LNCAP (cell line): ENCODE measurements around the gene SPIRE1.

Experiments used
- TF ChIP-seq, protein P1 (sequence below): fragments of 450-650 bp; IDR thresholded peaks from 2 replicates; pipeline ENCODE4 v1.5.1; 2017; ENCODE audit warnings: mild to moderate bottlenecking

SPIRE1 gene

DNA sequence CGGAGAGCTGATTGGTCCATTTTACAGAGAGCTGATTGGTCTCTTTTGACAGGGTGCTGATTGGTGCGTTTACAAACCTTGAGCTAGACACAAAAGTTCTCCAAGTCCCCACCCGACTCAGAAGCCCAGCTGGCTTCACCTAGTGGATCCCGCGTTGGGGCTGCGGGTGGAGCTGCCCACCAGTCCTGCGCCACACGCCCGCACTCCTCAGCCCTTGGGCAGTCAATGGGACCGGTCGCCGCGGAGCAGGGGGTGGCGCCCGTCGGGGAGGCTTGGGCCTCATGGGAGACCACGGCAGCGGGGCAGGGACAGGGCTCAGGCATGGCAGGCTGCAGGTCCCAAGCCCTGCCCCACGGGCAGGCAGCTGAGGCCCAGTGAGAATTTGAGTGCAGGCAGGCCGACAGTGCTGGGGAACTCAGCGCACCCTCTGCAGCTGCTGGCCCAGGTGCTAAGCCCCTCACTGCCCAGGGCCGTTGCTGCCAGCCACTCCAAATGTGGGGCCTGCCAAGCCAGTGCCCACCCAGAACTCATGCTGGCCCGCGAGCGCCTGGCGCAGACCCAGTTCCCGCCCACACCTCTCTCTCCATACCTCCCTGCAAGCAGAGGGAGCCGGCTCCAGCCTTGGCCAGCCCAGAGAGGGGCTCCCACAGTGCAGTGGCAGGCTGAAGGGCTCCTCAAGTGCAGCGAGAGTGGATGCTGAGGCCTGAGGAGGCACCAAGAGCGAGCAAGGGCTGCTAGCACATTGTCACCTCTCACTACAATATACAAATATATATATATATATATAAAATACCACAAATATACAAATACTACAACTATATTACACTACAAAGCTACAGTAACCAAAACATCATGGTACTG lies 100.7 kb downstream of the SPIRE1 start:
- TF ChIP-seq, protein P1, sequence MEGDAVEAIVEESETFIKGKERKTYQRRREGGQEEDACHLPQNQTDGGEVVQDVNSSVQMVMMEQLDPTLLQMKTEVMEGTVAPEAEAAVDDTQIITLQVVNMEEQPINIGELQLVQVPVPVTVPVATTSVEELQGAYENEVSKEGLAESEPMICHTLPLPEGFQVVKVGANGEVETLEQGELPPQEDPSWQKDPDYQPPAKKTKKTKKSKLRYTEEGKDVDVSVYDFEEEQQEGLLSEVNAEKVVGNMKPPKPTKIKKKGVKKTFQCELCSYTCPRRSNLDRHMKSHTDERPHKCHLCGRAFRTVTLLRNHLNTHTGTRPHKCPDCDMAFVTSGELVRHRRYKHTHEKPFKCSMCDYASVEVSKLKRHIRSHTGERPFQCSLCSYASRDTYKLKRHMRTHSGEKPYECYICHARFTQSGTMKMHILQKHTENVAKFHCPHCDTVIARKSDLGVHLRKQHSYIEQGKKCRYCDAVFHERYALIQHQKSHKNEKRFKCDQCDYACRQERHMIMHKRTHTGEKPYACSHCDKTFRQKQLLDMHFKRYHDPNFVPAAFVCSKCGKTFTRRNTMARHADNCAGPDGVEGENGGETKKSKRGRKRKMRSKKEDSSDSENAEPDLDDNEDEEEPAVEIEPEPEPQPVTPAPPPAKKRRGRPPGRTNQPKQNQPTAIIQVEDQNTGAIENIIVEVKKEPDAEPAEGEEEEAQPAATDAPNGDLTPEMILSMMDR, result no peak

DNA sequence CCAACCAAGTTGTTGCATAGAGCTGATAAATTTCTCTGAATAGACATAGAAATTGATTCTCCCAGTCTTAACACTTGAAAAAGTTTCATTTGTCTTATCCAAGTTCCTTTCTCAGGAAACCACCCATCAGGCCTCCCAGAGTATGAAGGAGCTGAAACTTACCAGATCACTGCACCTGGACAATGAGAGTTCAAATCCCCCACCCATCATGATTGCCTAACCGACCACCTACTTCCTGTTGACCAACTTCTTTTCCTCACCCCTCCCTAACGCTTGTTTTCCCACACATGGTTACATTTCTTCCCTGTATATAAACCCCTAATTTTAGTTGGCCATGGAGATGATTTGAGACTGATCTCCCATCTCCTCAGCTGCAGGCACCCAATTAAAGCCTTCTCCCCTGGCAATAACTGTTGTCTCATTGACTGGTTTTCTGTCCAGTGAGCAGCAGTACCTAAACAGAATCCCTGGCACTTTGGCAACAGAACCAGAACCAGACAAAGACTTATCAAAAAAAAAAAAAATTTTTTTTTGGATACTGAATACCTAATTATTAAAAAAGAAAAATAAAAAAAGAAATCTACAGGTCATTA lies 103.0 kb downstream of the SPIRE1 start:
- TF ChIP-seq, protein P1, result no peak

DNA sequence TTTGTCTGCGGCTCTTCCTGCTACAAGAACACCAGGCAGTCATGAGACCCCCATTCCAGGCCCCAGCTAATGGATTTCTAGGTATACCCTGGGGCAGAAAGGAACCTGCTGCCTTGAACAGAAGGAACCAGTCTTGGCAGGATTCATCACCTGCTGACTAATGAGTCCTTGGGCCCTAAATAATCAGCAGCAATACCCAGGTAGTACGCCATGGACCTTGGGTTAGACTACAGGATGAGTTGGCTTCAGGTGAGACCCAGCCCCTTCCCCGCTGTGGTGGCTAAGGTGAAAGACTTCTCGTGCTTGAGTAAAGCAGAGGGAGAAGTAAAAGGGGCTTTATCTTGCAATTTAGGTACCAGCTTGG lies 105.0 kb downstream of the SPIRE1 start:
- TF ChIP-seq, protein P1, result no peak

DNA sequence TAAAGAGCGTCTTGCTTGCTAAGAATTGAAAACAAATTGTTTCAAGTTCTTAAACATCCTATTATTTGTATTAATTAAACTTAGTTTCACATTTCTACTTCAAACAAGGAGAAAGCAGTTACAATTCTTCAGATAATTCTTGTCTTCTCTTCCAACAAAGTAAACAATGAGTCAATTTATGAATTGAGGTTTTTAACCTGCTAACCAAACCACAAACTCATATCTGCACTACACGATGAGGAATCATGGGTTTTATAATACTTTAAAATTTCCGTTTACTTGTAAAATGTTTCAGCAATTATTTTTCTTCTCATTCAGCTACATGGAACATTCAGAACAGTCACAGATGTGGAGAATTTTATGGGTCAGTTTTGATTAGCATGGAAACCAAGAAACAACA lies 114.2 kb downstream of the SPIRE1 start:
- TF ChIP-seq, protein P1, result no peak

DNA sequence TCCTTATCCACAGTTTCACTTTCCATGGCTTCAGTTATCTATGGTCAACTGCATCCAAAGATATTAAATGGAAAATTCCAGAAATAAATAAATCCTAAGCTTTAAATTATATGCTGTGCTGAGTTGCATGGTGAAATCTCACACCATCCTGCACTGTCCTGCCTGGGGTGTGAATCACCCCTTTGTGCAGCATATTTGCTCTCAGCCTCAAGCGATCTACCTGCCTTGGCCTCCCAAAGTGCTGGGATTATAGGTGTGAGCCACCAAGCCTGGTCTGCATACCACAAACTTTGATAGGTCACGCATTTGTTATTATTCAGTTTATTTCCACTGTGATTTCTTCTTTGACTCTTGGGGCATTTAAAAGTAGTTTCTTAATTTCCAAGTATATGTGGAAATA lies 117.2 kb downstream of the SPIRE1 start:
- TF ChIP-seq, protein P1, result no peak

DNA sequence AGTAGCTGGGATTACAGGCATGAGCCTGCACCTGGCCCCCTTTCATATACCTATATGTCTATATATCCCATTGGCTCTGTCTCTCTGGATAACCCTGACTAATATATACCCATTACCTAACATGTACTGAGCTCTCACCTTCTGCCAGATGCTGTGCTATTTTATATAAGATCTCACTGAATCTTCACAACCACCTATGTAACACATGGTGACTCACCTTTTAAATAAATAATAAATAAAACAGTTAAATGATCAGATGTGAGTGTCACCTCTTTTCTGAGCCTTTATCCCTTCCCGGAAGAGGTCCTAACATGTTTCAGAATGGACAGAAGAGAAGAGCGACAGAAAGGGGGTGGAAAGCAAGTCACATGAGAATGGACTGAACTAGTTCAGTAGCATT lies 123.1 kb downstream of the SPIRE1 start:
- TF ChIP-seq, protein P1, result no peak

DNA sequence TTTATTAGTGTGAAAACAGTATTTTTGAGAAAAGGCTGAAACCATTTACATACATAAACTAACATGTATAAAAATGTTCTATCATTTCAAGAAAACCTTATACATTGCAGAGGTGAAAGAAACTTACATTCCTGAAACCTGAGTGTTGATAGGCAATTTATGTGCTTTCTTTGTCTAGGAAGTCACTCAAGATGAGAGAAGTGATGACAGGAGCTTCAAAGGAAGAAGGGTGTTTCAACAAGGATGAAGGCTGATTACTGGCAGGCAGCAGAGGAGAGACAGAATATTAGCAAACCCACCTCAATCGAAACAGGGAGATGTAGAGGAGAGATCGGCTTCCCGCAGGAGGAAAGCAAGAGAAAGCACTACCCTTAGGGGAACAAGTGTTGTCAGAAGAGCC lies 125.2 kb downstream of the SPIRE1 start:
- TF ChIP-seq, protein P1, result no peak
